Epithelial cell of esophagus (primary cell): ENCODE data around the gene SSU72.

ENCODE experiments used
- DNase-seq: peaks from one replicate; pipeline ENCODE4 v3.0.0; 2010; ENCODE audit warnings: low read depth
- H3K4me3 ChIP-seq: 2 replicates; pipeline ENCODE4 v1.5.1; 2011; ENCODE audit warnings: mild to moderate bottlenecking, low read length, control low read depth
- TF ChIP-seq, protein P1 (sequence below): IDR thresholded peaks from 2 replicates; pipeline ENCODE4 v1.5.1; 2011; ENCODE audit warnings: low read depth, mild to moderate bottlenecking, low read length, control low read depth, inconsistent platforms; ENCODE audit not compliant: insufficient read depth; ENCODE audit errors: missing control alignments

Gene SSU72

DNA sequence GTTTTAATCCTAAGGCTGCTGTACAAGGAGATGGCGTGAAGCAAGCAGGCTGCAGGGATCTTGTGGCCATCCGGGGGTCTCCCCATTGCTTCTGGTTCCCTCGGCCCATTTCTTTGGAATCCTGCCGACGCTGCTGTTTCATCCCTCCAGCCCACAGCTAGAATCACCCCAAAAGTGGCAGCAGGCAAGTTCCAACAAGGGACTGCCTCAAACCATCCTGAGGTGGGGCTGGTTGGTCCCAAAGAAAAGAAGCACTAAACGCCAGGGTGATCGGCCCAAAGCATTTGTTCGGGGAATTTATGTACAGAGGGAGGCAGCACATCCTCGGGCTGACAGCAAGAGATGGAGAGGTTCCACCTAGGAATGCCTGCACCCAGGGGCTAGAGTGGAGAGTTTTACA is 36.1 kb upstream of the SSU72 start:
- H3K4me3 ChIP-seq, result no peak overlapping the region
- no peak for DNase-seq
- TF ChIP-seq, protein P1, sequence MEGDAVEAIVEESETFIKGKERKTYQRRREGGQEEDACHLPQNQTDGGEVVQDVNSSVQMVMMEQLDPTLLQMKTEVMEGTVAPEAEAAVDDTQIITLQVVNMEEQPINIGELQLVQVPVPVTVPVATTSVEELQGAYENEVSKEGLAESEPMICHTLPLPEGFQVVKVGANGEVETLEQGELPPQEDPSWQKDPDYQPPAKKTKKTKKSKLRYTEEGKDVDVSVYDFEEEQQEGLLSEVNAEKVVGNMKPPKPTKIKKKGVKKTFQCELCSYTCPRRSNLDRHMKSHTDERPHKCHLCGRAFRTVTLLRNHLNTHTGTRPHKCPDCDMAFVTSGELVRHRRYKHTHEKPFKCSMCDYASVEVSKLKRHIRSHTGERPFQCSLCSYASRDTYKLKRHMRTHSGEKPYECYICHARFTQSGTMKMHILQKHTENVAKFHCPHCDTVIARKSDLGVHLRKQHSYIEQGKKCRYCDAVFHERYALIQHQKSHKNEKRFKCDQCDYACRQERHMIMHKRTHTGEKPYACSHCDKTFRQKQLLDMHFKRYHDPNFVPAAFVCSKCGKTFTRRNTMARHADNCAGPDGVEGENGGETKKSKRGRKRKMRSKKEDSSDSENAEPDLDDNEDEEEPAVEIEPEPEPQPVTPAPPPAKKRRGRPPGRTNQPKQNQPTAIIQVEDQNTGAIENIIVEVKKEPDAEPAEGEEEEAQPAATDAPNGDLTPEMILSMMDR, result no peak

DNA sequence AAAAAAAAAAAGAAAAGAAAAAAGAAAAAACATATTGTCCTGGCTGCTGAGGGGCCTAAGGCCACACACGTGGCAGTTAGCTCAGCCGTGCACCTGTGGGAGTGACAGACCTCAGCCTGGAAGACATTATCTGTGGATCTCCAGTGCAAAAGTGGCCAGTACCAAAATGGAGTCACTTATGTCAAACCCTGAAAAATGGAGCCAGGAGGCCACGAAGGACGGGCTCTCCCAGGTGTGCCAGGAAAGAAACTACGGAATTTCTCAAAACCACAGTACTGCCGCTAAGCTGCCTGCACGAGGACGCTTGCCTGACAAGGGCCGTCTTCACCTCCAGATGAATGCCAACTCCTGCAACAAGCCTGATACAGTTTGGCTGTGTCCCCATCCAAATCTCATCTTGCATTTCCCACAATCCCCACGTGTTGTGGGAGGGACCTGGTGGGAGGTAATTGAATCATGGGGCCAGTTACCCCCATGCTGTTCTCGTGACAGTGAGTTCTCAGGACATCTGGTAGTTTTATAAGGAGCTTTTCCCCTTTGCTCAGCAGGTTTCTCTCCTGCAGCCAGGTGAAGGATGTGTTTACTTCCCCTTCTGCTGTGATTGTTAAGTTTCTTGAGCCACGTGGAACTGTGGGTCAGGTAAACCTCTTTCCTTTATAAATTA is 35.3 kb upstream of the SSU72 start:
- TF ChIP-seq, protein P1, result no peak
- no peak overlapping the region for H3K4me3 ChIP-seq
- DNase-seq, result no peak

DNA sequence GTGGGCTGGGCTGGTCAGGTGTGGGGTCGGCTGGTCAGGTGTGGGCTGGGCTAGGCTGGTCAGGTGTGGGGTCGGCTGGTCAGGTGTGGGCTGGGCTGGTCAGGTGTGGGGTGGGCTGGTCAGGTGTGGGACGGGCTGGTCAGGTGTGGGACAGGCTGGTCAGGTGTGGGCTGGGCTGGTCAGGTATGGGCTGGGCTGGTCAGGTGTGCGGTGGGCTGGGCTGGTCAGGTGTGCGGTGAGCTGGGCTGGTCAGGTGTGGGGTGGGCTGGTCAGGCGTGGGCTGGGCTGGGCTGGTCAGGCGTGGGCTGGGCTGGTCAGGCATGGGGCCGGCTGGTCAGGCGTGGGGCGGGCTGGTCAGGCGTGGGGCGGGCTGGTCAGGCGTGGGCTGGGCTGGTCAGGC is 31.6 kb upstream of the SSU72 start:
- no peak for DNase-seq

DNA sequence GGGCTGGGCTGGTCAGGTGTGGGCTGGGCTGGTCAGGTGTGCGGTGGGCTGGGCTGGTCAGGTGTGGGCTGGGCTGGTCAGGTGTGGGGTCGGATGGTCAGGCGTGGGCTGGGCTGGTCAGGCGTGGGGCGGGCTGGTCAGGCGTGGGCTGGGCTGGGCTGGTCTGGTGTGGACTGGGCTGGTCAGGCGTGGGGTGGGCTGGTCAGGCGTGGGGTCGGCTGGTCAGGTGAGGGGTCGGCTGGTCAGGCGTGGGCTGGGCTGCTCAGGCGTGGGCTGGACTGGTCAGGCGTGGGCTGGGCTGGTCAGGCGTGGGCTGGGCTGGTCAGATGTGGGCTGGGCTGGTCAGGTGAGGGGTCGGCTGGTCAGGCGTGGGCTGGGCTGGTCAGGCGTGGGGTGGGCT is 31.1 kb upstream of the SSU72 start:
- H3K4me3 ChIP-seq, result no peak overlapping the region
- TF ChIP-seq, protein P1, result no peak
- DNase-seq, result no peak

More for the DNA sequence above, 31.6 kb upstream of the SSU72 start:
- TF ChIP-seq, protein P1, result no peak
- no peak overlapping the region for H3K4me3 ChIP-seq

DNA sequence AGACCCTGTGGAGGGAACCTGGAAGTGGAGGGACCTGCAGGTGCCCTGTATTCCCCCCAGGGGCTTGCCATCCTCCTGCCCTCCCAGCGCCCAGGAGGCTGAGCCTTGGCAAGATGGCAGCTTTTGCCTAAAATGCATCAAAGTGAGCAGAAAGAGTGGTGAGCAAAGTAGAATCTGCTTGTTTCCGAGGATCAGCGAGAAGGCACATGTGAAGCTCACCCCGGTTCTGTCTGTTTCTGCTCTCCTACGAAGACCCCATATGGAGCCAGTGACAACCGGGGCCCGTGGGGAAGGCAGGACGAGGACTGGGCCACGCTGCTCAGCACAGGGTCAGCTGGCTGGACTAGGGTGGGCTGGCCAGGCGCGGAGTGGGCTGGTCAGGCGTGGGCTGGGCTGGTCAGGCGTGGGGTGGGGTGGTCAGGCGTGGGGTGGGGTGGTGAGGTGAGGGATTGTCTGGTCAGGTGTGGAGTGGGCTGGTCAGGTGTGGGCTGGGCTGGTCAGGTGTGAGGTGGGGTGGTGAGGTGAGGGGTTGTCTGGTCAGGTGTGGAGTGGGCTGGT is 30.4 kb upstream of the SSU72 start:
- no peak for DNase-seq
- H3K4me3 ChIP-seq, result no peak overlapping the region
- TF ChIP-seq, protein P1, result no peak

DNA sequence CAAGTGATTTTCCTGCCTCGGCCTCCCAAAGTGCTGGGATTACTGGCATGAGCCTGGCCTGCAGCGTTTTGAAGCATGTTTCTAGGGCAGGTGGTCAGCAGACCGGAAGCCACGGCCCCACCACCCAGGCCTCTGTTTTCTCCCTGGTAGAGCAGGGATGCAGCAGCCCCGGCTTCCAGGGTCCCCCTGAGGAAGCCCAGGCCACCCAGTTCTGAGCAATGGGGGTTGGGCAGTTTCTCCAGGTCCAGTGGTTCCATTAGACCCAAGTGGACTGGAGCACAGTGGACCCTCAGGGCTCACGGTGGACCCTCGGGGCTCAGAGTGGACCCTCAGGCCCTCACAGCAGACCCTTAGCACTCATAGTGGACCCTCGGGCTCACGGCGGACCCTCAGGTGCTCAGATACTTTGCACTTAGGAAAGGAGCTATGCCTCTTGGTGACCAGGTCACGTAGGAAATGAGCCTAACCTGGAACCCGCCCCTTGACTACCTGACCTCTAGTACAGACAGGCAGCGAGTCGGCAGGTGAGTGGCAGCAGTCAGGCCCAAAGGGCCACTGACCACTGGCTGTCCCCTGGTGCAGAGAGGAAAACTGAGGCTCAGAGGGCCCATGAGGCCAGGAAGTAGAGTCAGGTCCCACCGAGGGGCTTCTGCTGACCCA is 29.8 kb upstream of the SSU72 start:
- no peak for DNase-seq
- no peak overlapping the region for H3K4me3 ChIP-seq
- TF ChIP-seq, protein P1, result no peak
